GM13977 (cell line): ENCODE data around the gene KIF26B.
"Not testable (repeated sequence)": the region's sequence is repeated elsewhere in the genome, so short reads cannot be mapped to it uniquely, and the experiment has no call there.

Experiments used
- DNase-seq: peaks from one replicate; pipeline ENCODE4 v3.0.0; 2012; ENCODE audit warnings: low spot score
- CTCF ChIP-seq: IDR thresholded peaks from 2 replicates; pipeline ENCODE4 v1.5.1; 2012; ENCODE audit warnings: mild to moderate bottlenecking, control low read depth; ENCODE audit not compliant: insufficient read depth; ENCODE audit errors: extremely low read depth, missing control alignments
- in situ Hi-C: fragments of 300-500 bp; cut with MboI; formaldehyde crosslinking; loops from one replicate; pipeline ENCODE4 v1.12.0; 2022; ENCODE audit warnings: low sequenced_read_pairs, low pct_unique_long_range_greater_than_20kb, mixed read lengths, inconsistent platforms; ENCODE audit not compliant: unreplicated experiment

KIF26B gene

DNA sequence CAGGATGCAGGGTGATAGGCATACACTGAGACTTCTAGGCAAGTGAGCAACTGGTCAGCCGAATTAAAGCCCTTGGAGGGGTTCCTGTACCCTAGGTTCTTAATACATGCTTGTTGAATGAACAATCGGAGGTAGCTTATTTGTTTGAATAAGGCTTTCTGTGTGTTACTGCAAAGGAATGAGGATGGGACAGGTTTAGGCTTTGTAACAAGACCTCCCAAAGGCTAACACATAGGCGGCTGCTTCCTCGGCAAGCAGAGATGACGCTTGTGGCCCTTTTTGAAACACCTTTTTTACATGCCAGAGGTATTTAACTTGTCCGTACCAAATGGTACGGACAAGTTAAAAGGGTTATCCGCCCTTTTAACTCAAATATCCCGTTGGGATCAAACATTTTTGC is 511.6 kb downstream of the KIF26B start:
- no peak for TF ChIP-seq CTCF

DNA sequence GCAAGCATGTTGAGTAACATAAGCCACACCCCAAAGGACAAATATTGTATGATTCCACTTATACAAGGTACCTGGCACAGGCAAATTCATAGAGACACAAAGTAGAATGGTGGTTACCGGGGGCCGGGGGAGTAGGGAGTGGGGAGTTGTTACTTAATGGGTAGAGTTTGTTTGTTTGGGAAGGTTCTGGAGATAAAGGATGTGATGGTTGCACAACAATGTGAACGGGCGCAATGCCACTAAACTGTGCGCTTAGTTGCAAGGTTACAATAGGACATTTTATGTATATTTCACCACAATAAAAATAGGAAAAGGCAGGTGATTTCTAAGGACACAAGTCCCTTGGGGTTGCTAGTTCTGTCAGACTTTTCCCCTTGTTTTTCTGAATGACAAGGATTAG is 516.6 kb downstream of the KIF26B start:
- DNase-seq: no peak
- no peak for TF ChIP-seq CTCF
- in situ Hi-C loops: no loop called here

More for the DNA sequence above, 511.6 kb downstream of the KIF26B start:
- in situ Hi-C loops: no loop called here
- no peak for DNase-seq

DNA sequence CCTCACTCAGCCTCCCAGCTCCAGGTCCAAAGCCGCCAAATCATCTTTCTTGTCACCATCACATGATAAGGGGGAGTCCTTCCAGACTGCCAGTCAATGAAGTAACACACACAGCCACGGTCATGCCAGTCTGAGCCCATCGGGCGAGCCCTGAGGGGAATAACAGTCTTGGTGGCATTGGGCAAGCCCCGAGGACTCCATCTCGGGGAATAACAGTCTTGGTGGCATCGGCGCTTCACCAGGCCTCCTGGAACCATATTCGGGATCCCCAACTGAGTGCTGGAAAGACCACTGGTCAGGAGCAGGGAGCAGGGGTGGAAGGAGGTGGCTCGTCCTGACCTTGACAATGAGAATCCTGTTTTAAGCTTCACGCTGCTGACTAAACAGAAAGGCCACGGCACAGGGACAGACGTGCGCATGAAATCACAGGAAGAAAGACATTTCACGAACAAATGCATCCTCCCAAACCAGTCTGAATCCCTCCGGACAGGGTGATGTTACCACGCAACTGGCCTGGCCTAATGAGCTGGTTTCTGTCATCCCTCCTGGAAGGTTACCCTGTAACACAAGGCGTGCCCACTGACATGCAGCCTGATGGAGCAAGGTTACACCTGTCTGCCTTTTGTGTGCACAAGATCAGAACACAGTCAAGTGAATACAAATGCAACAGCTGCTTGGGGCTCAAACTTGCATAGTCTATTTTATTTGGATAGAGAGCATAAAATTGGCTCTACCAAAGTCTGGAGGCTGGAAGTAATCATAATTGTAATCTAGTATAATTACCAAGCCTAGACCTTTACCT is 517.4 kb downstream of the KIF26B start:
- in situ Hi-C loops: no loop called here
- no peak for TF ChIP-seq CTCF

DNA sequence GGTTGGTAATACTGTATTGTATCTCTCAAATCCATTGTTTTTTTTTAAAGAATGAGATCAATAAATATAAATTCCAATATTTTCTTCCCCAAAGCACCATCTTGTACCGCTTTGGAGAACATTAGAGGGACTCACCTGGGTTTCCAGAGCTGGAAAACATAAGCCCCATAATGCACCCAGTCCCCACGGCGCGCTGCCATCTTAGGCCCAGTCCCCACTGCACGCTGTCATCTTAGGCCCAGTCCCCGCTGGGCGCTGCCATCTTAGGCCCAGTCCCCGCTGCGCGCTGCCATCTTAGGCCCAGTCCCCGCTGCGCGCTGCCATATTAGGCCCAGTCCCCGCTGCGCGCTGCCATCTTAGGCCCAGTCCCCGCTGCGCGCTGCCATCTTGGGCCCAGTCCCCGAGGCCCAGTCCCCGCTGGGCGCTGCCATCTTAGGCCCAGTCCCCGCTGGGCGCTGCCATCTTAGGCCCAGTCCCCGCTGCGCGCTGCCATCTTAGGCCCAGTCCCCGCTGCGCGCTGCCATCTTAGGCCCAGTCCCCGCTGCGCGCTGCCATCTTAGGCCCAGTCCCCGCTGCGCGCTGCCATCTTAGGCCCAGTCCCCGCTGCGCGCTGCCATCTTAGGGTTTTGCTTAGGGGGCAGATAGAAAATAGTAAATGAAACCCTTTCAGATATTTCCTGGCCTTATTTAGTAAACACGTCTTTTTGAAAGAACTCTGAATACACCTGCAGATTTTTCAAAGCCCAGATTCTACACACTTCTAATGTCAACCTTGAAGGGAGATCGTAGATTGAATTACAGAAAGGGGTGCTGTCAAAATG is 518.3 kb downstream of the KIF26B start:
- in situ Hi-C loops: not testable (repeated sequence)

More for the DNA sequence above, 517.4 kb downstream of the KIF26B start:
- no peak for DNase-seq

GRCh38 chr1:245673881-245674414 is 519.2 kb downstream of the KIF26B start:
- no peak for TF ChIP-seq CTCF
- in situ Hi-C loops: no loop called here
- DNase-seq: no peak

More for the DNA sequence above, 518.3 kb downstream of the KIF26B start:
- DNase-seq: not testable (repeated sequence)

DNA sequence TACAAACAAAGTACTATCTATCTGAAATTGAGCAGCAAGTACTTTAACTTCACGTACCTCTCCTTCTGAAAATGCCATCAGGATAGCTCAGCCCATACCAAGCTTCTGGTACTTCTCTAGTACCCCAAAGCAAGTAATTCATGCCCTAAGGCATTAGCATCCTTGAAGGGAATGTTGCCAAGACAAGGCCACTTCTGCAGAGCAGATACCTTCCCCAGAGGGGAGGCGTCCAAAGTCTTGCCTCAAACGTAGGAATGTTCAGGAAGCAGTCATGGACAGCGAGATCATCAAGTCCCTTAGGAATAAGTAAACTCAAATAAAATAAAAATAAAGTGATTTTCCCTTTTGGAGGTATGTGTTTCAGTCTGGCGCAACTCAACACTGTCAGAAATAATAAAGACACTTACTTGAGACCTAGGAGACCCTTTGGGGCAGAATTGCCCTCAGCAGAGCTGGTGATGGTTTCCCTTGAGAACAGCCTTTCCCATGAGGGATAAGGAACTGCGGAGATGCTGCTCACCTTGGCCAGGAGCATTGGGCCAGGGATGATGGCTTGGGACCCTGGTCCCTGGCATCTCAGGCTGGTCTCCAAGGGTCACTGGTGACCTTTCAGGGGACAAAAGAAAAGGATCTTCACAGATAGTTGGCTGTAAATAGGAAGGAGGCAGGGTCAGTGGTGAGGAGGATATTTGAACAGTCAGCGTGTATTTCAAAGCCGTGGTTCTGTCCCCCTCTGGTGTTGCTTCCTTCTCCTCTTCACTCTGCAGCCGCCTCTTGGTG is 522.9 kb downstream of the KIF26B start:
- in situ Hi-C loops: no loop called here
- TF ChIP-seq CTCF: no peak
- no peak for DNase-seq
